Neural crest cell (in vitro differentiated cells): ENCODE results near the gene PLA2G2A. TPM values are rescaled to one million over a fixed set of nuclear protein-coding genes. Genes with fewer than 3 reads are reported as not detected.

Source experiments
- DNase-seq: peaks from one replicate; pipeline ENCODE4 v3.0.0; 2021; ENCODE audit warnings: low read depth, mixed read lengths, low spot score
- H3K27ac Mint-ChIP-seq: one replicate; pipeline ENCODE4 v1.8.0; 2021; ENCODE audit warnings: mild to moderate bottlenecking, mixed read lengths; ENCODE audit not compliant: unreplicated experiment
- H3K27me3 Mint-ChIP-seq: 2 replicates; pipeline ENCODE4 v1.8.0; 2021; ENCODE audit warnings: low read depth, mild to moderate bottlenecking, mixed read lengths
- H3K36me3 Mint-ChIP-seq: 2 replicates; pipeline ENCODE4 v1.8.0; 2021; ENCODE audit warnings: low read depth, mild to moderate bottlenecking, mixed read lengths
- H3K4me1 Mint-ChIP-seq: 2 replicates; pipeline ENCODE4 v1.8.0; 2021; ENCODE audit warnings: mixed read lengths
- H3K4me3 Mint-ChIP-seq: one replicate; pipeline ENCODE4 v1.8.0; 2021; ENCODE audit warnings: mild to moderate bottlenecking, mixed read lengths
- H3K9me3 Mint-ChIP-seq: 2 replicates; pipeline ENCODE4 v1.8.0; 2021; ENCODE audit warnings: mixed read lengths
- CTCF ChIP-seq: fragments of 200-600 bp; sonication (generic); conservative IDR thresholded peaks from 2 replicates; pipeline ENCODE4 v1.5.0; 2021; ENCODE audit warnings: antibody characterized with exemption, mild to moderate bottlenecking
- long read RNA-seq: library from polyadenylated mRNA; unstranded; transcript quantifications from one replicate; pipeline ENCODE4 v2.0.0, GENCODE V29; 2020
- total RNA-seq: library from RNA; stranded (reverse); gene quantifications from 2 replicates; pipeline ENCODE4 v1.2.1, GENCODE V29; 2021

The PLA2G2A gene
- not detected in 2 replicates for total RNA-seq
- long read RNA-seq, result 0 reads

DNA sequence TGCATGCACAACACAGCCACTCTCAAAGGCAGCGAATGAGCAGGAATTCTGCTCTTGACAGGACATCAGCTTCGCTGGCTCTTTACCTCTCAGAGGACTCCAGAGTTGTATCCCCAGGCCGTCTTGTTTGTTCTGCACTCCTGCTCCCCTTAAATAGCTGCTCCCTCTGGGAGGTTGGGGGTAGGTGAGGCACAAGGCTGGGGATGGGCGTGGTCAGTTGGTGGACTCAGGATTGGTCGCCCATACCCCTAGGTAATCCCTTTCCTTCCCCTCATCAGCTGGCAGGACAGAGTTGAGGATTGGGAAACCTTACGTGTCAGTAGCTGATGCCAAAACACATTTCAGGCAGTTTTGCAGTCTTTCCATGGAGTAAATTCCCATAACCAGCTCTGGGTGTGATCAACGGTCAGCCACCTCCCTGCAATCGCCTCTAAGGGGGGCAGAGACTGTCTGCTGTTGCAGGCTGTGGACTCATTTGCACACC lies at the start of gene PLA2G2A:
Gene PLA2G2A (minus strand): TSS at position 125 of the 484 bp plus-strand sequence. CDS start 845 bp downstream, outside the sequence.
- H3K4me1 Mint-ChIP-seq, result peaks cover 22% of the 10 kb centered on the region
- no peak for DNase-seq
- no peak within 1 kb of the TSS for H3K27ac Mint-ChIP-seq
- peaks cover 3% of the 10 kb centered on the region for H3K9me3 Mint-ChIP-seq
- TF ChIP-seq CTCF, result no peak
- H3K4me3 Mint-ChIP-seq, result no peak within 1 kb of the TSS
- no peaks in the 10 kb centered on the region for H3K36me3 Mint-ChIP-seq
- no peaks in the 10 kb centered on the region for H3K27me3 Mint-ChIP-seq

DNA sequence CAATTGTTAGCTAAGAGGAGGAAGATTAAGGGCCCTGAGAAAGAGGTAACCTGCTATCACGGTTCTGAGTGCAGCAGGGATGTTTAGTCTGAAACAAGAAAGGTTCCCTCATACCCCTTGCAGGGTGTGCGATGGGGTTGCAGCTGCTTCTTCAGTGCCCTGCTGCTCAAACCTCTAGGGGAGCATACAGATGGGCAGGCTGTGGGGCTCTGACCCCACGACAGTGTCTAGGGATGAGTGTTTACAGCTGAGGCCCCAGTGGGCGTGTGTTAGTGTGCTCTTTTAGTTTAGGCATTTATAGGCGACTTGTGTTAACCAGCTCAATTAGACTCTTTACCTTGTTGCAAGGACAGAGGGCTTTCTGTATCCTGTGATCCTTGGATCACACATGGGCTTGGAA lies 49.3 kb upstream of the PLA2G2A start:
- Mint-ChIP-seq H3K9me3 (peaks cover 16% of the 10 kb centered on the region), H3K4me1 (no peaks in the 10 kb centered on the region), H3K27me3 (peaks cover 33% of the 10 kb centered on the region), H3K4me3 (no peak overlapping the region), H3K27ac (no peak overlapping the region), H3K36me3 (peaks cover 2% of the 10 kb centered on the region)
- TF ChIP-seq CTCF, result no peak
- DNase-seq, result no peak

GRCh38 chr1:20028125-20028524 lies 48.7 kb upstream of the PLA2G2A start:
- H3K4me1 Mint-ChIP-seq, result no peaks in the 10 kb centered on the region
- H3K27me3 Mint-ChIP-seq, result peaks cover 30% of the 10 kb centered on the region
- no peak for DNase-seq
- peaks cover 13% of the 10 kb centered on the region for H3K9me3 Mint-ChIP-seq
- TF ChIP-seq CTCF, result no peak
- H3K4me3 Mint-ChIP-seq, result no peak overlapping the region
- no peak overlapping the region for H3K27ac Mint-ChIP-seq
- peaks cover 2% of the 10 kb centered on the region for H3K36me3 Mint-ChIP-seq

DNA sequence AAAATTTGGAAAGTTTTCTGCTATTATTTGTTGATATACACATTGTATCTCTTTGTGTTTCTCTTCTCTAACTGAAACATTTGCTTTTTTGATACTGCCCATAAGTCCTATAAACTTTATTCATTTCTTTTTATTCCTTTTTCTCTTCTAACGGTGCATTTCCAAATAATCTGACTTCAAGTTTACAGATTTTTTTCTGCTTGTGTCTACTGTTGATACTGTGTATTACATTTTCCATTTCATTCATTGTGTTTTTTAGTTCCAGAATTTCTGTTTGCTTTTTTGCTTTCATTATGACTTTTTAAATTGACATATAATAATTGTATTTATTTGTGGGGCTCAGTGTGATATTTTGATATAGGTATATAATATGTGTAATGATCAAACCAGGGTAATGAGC lies 38.3 kb upstream of the PLA2G2A start:
- Mint-ChIP-seq H3K36me3 (no peaks in the 10 kb centered on the region), H3K27me3 (peaks cover 40% of the 10 kb centered on the region), H3K4me3 (no peak overlapping the region), H3K9me3 (peaks cover 22% of the 10 kb centered on the region), H3K4me1 (no peaks in the 10 kb centered on the region), H3K27ac (no peak overlapping the region)
- no peak for TF ChIP-seq CTCF
- DNase-seq, result no peak

GRCh38 chr1:20014153-20014552 lies 34.7 kb upstream of the PLA2G2A start:
- Mint-ChIP-seq H3K4me1 (no peaks in the 10 kb centered on the region), H3K27me3 (peaks cover 37% of the 10 kb centered on the region), H3K9me3 (peaks cover 22% of the 10 kb centered on the region), H3K36me3 (no peaks in the 10 kb centered on the region), H3K4me3 (no peak overlapping the region), H3K27ac (no peak overlapping the region)
- no peak for DNase-seq
- no peak for TF ChIP-seq CTCF

DNA sequence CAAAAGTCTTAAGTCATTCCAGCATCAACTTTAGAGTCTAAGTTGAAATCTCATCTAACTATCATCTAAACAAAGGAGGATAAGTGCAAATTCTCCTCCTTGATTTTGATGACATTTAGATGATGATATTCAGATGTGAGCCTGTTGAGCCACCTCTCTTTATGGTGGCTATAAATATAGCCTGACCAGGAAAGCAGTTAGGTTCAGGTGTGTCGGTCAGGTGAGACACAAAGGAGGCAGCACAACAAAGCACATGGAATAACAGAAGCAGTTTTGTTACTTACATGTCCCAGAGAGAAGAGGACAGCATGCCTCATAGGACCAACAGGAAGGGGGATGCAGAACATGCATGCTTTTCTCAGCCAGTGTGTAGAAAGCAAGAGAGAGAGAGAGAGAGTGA lies 30.6 kb upstream of the PLA2G2A start:
- peaks cover 42% of the 10 kb centered on the region for H3K27me3 Mint-ChIP-seq
- H3K9me3 Mint-ChIP-seq, result peaks cover 12% of the 10 kb centered on the region
- no peak overlapping the region for H3K27ac Mint-ChIP-seq
- no peaks in the 10 kb centered on the region for H3K36me3 Mint-ChIP-seq
- no peaks in the 10 kb centered on the region for H3K4me1 Mint-ChIP-seq
- no peak overlapping the region for H3K4me3 Mint-ChIP-seq
- DNase-seq, result no peak
- TF ChIP-seq CTCF, result no peak
